Testis (tissue), 2 donors: ENCODE results near the gene C10orf105.
A peak's percentile ranks its signal among the peaks of the same experiment; 100 is the strongest.

Experiments
- POLR2A ChIP-seq: fragments of 450-650 bp; IDR thresholded peaks from one replicate; pipeline ENCODE4 v1.6.1; 2017; ENCODE audit warnings: antibody characterized with exemption, mild to moderate bottlenecking, moderate library complexity
- TF ChIP-seq, protein P1 (sequence below), 3 experiments: fragments of 450-650 bp in 2 of 3; fragments of 200-600 bp in 1 of 3; sonication (generic) in 1 of 3; IDR thresholded peaks; one replicate each; pipeline ENCODE4 v1.5.1; 2016 to 2019; ENCODE audit warnings: antibody characterized with exemption in 3 of 3, mild to moderate bottlenecking in 2 of 3, moderate library complexity in 1 of 3

- TF ChIP-seq POLR2A, result no peak
- TF ChIP-seq, protein P1, sequence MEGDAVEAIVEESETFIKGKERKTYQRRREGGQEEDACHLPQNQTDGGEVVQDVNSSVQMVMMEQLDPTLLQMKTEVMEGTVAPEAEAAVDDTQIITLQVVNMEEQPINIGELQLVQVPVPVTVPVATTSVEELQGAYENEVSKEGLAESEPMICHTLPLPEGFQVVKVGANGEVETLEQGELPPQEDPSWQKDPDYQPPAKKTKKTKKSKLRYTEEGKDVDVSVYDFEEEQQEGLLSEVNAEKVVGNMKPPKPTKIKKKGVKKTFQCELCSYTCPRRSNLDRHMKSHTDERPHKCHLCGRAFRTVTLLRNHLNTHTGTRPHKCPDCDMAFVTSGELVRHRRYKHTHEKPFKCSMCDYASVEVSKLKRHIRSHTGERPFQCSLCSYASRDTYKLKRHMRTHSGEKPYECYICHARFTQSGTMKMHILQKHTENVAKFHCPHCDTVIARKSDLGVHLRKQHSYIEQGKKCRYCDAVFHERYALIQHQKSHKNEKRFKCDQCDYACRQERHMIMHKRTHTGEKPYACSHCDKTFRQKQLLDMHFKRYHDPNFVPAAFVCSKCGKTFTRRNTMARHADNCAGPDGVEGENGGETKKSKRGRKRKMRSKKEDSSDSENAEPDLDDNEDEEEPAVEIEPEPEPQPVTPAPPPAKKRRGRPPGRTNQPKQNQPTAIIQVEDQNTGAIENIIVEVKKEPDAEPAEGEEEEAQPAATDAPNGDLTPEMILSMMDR (IDR thresholded peaks at IDR 0.05), result peak in 1 of 3 experiments; percentile 14
Observed at GRCh38 chr10:71725998-71726579, 6.5 kb upstream of the C10orf105 start.
